Right lobe of liver (tissue), 6 donors: Measurements from ENCODE around the gene CLDND1. TPM values are rescaled to one million over a fixed set of nuclear protein-coding genes. Genes with fewer than 3 reads are reported as not detected.
A peak's percentile ranks its signal among the peaks of the same experiment; 100 is the strongest.

Source experiments
- ATAC-seq, 4 donors: fragments of 200-7000 bp; cut with Tn5 transposase; one replicate each; pipeline ENCODE4 v1.9.1; 2020; ENCODE audit warnings: mild to moderate bottlenecking in 4 of 4, moderate library complexity in 4 of 4
- DNase-seq, 3 donors: peaks; one replicate each; pipeline ENCODE4 v3.0.0-alpha.2; 2020
- H3K27ac ChIP-seq, 3 donors: fragments of 200-600 bp; one replicate each; pipeline ENCODE4 v1.8.0; 2022
- H3K27me3 ChIP-seq, 2 donors: fragments of 200-600 bp; one replicate each; pipeline ENCODE4 v1.8.0; 2022
- H3K36me3 ChIP-seq, 4 donors: fragments of 200-600 bp; sonication (generic) in 1 of 4; one replicate each; pipeline versions ENCODE4 v1.5.1 to v1.8.0; 2017 to 2022; ENCODE audit warnings: control low read depth in 1 of 4
- H3K4me1 ChIP-seq, 4 donors: fragments of 200-600 bp; sonication (generic) in 1 of 4; one replicate each; pipeline versions ENCODE4 v1.5.1 to v1.8.0; 2017 to 2022; ENCODE audit warnings: control low read depth in 1 of 4
- H3K4me3 ChIP-seq, 3 donors: fragments of 200-600 bp; one replicate each; pipeline ENCODE4 v1.8.0; 2022
- H3K9me3 ChIP-seq, 4 donors: fragments of 200-600 bp; sonication (generic) in 1 of 4; one replicate each; pipeline versions ENCODE4 v1.5.1 to v1.8.0; 2017 to 2022; ENCODE audit warnings: control low read depth in 1 of 4
- POLR2A ChIP-seq: fragments of 450-650 bp; IDR thresholded peaks from one replicate; pipeline ENCODE4 v1.6.1; 2017; ENCODE audit warnings: antibody characterized with exemption, mild to moderate bottlenecking
- WGBS: methylation state at CpG from one replicate; pipeline ENCODE4 v1.1.6; 2018; ENCODE audit warnings: low coverage, low lambda C conversion rate; ENCODE audit not compliant: insufficient coverage; ENCODE audit errors: missing lambda C conversion rate; 5-methylcytosine and 5-hydroxymethylcytosine counted together
- intact Hi-C, 2 donors: fragments of 100-400 bp; cut with DNase I; formaldehyde crosslinking; loops; one replicate each; pipeline versions ENCODE4 v1.11.2 to v1.14.1; 2022
- long read RNA-seq: library from polyadenylated mRNA; unstranded; transcript quantifications from one replicate; pipeline ENCODE4 v2.0.0, GENCODE V29; 2019
- total RNA-seq, 6 experiments: library from RNA; depleted of rRNA in 2 of 6; stranded (reverse); fragments of >200 nt in 2 of 6; fragmentation: NEBNext Ultra II Directional in 3 of 6; extraction: Animal tissue kit (Norgen Biotek cat#: 25700) in 3 of 6; gene quantifications; one replicate each; pipeline versions ENCODE4 v1.1.0 to v1.2.4, GENCODE V29; 2016 to 2023
- TF ChIP-seq, protein P1 (sequence below), 4 donors: fragments of 200-600 bp in 3 of 4; fragments of 450-650 bp in 1 of 4; IDR thresholded peaks; one replicate each; pipeline versions ENCODE4 v1.5.1 to v1.8.0; 2016 to 2022; ENCODE audit warnings: antibody characterized with exemption in 4 of 4, mild to moderate bottlenecking in 2 of 4
- donor health status: DM: no; HTN: yes; CAD: no.
- donor health status: DM: no; HTN: no; CAD: no.
- donor health status: DM: no; HTN: no; CAD: no.
- donor health status: DM: no; HTN: yes; CAD: no.
- donor health status: DM: no; HTN: yes; CAD: no.

The CLDND1 gene
- 10 to 100 TPM; 26.1 to 44.8 (median 34.9) TPM for total RNA-seq
- long read RNA-seq, partial matches to known transcripts, result 0 of 4 reads
- long read RNA-seq, other reads (novel, unspliced or antisense), result 2 of 4 reads

DNA sequence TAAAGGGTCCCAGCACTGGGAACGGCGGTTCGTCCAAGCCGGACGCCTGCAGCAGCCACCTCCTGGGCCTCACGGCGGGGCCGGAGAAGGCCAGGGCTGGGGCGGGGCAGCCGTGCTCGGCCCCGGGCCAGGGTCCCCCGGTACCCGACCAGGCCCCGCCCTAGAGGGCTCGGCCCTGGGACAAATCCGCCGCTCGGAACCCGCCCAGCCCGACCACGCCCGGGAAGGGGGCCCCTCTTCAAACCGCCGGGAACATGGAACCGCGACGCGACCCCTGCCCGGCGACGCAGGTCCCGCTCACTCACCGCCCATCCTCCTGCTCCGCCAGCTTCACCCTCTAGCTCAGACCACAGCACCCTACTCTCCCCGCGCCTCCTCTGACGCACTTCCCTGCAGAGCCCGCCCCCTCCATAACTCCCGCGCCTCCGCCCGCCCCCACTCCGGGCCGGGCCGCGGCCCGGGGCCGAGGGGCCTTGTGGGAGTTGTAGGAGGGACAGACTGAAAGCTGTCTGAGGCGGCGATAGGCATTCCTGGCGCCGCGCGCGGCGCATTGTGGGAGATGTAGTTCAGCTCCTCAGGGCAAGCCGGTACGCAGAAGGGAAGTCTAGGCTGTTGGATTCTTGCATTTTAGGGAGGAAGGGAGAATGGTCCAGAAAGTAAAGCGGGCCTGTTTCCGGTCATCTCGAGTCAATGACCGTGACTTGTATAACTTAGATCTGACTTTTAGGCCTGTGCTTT lies at the start of gene CLDND1:
CLDND1 (minus strand) TSS at position 359 of the 738 bp plus-strand sequence. CDS start 1,478 bp downstream, outside the sequence.
- peak; percentile 85 for TF ChIP-seq POLR2A
- TF ChIP-seq, protein P1, sequence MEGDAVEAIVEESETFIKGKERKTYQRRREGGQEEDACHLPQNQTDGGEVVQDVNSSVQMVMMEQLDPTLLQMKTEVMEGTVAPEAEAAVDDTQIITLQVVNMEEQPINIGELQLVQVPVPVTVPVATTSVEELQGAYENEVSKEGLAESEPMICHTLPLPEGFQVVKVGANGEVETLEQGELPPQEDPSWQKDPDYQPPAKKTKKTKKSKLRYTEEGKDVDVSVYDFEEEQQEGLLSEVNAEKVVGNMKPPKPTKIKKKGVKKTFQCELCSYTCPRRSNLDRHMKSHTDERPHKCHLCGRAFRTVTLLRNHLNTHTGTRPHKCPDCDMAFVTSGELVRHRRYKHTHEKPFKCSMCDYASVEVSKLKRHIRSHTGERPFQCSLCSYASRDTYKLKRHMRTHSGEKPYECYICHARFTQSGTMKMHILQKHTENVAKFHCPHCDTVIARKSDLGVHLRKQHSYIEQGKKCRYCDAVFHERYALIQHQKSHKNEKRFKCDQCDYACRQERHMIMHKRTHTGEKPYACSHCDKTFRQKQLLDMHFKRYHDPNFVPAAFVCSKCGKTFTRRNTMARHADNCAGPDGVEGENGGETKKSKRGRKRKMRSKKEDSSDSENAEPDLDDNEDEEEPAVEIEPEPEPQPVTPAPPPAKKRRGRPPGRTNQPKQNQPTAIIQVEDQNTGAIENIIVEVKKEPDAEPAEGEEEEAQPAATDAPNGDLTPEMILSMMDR (IDR thresholded peaks at IDR 0.05), result no peak
- ATAC-seq (peak; percentile 98 to 99 (median 98)), DNase-seq (peak; percentile 99)
- H3K27me3 ChIP-seq, result no peaks in the 10 kb centered on the region
- intact Hi-C loops, result no loop called here
- peak within 1 kb of the TSS; percentile 91 to 97 (median 95) for H3K27ac ChIP-seq
- H3K4me3 ChIP-seq, result peak within 1 kb of the TSS; percentile 67 to 85 (median 81)
- no peaks in the 10 kb centered on the region for H3K9me3 ChIP-seq
- peaks cover 0 to 8% (median 0%) of the 10 kb centered on the region in 4 donors for H3K4me1 ChIP-seq
- peaks cover 0 to 20% (median 4%) of the 10 kb centered on the region in 4 donors for H3K36me3 ChIP-seq
- under 1% methylated on average over 45 of the region's 63 CpGs for WGBS

GRCh38 chr3:98568402-98568801 lies 45.7 kb upstream of the CLDND1 start:
- no peaks in the 10 kb centered on the region for H3K4me1 ChIP-seq
- DNase-seq, result no peak

GRCh38 chr3:98567666-98568270 lies 45.1 kb upstream of the CLDND1 start:
- Histone ChIP-seq H3K27ac (no peak overlapping the region), H3K9me3 (no peaks in the 10 kb centered on the region), H3K4me1 (no peaks in the 10 kb centered on the region), H3K4me3 (no peak overlapping the region), H3K36me3 (no peaks in the 10 kb centered on the region), H3K27me3 (no peaks in the 10 kb centered on the region)
- DNase-seq, result no peak
- 66% methylated on average over 2 of the region's 2 CpGs for WGBS
- intact Hi-C loops, result no loop called here
- TF ChIP-seq, protein P1 (IDR thresholded peaks at IDR 0.05), result no peak
- TF ChIP-seq POLR2A, result no peak
- no peak for ATAC-seq

More at GRCh38 chr3:98568402-98568801, 45.7 kb upstream of the CLDND1 start:
- H3K36me3 ChIP-seq, result no peaks in the 10 kb centered on the region
- H3K27ac ChIP-seq, result no peak overlapping the region
- no peaks in the 10 kb centered on the region for H3K9me3 ChIP-seq
- no peak for ATAC-seq
- H3K4me3 ChIP-seq, result no peak overlapping the region
- no peak for TF ChIP-seq POLR2A
- TF ChIP-seq, protein P1 (IDR thresholded peaks at IDR 0.05), result no peak
- WGBS, result 46% methylated on average over 3 of the region's 3 CpGs
- H3K27me3 ChIP-seq, result no peaks in the 10 kb centered on the region
- intact Hi-C loops, result no loop called here

DNA sequence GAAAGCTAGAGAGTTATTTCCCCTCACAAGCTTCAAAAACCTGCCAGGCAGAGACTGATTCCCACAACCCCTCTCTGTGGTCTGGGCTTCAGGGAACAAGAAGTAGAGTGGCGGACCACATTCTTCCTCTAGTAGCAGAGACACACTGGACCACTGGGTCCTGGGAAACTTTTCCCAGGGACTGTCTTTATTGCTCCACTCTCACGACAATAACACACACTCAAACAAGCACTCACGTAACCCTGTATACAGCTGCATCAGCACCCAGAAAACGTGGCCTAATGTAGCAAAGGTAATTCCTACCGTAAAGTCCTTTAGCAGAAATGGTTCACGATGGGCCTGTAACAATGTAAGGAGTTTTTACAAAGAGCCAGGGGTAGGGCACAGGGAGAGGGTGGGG lies 43.1 kb upstream of the CLDND1 start:
- ATAC-seq (no peak), DNase-seq (no peak)

More for the DNA sequence above, 43.1 kb upstream of the CLDND1 start:
- no peaks in the 10 kb centered on the region for H3K27me3 ChIP-seq
- WGBS, result 87% methylated on average over 6 of the region's 6 CpGs
- no peaks in the 10 kb centered on the region for H3K36me3 ChIP-seq
- TF ChIP-seq, protein P1 (IDR thresholded peaks at IDR 0.05), result no peak
- no peak for TF ChIP-seq POLR2A
- intact Hi-C loops, result no loop called here
- H3K27ac ChIP-seq, result no peak overlapping the region
- H3K9me3 ChIP-seq, result no peaks in the 10 kb centered on the region
- H3K4me1 ChIP-seq, result no peaks in the 10 kb centered on the region
- H3K4me3 ChIP-seq, result no peak overlapping the region
